Measurements from ENCODE around the gene IFNA10. TPM values are rescaled to one million over a fixed set of nuclear protein-coding genes. Genes with fewer than 3 reads are reported as not detected.
"Not testable (repeated sequence)": the region's sequence is repeated elsewhere in the genome, so short reads cannot be mapped to it uniquely, and the experiment has no call there.

The IFNA10 gene
- total RNA-seq, 1 donor from 2014 or later = not detected

DNA sequence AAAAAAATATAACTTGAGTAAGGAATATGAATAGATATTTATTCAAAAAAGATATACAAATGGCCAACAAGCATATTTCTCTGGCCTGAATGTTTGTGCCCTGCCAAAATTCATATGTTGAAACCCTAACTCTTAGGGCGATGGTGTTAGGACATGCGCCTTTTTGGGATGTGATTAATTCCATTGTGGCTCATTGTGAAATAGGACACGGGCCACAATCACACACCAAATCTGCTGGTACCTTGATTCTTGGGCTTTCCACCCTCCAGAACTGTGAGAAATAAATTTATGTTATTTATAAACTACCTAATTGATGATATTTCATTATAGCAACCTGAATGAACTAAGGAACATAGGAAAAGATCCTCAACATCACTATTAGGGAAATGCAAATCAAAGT lies 34.8 kb downstream of the IFNA10 start:
- no peak overlapping the region for H3K4me3 ChIP-seq (ENCODE audit: low read depth, low read length)
- DNase-seq (ENCODE audit: low read depth) = no peak
- TF ChIP-seq, protein P1, sequence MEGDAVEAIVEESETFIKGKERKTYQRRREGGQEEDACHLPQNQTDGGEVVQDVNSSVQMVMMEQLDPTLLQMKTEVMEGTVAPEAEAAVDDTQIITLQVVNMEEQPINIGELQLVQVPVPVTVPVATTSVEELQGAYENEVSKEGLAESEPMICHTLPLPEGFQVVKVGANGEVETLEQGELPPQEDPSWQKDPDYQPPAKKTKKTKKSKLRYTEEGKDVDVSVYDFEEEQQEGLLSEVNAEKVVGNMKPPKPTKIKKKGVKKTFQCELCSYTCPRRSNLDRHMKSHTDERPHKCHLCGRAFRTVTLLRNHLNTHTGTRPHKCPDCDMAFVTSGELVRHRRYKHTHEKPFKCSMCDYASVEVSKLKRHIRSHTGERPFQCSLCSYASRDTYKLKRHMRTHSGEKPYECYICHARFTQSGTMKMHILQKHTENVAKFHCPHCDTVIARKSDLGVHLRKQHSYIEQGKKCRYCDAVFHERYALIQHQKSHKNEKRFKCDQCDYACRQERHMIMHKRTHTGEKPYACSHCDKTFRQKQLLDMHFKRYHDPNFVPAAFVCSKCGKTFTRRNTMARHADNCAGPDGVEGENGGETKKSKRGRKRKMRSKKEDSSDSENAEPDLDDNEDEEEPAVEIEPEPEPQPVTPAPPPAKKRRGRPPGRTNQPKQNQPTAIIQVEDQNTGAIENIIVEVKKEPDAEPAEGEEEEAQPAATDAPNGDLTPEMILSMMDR (conservative IDR thresholded peaks at IDR 0.05; ENCODE audit: low read depth, low read length) = no peak

DNA sequence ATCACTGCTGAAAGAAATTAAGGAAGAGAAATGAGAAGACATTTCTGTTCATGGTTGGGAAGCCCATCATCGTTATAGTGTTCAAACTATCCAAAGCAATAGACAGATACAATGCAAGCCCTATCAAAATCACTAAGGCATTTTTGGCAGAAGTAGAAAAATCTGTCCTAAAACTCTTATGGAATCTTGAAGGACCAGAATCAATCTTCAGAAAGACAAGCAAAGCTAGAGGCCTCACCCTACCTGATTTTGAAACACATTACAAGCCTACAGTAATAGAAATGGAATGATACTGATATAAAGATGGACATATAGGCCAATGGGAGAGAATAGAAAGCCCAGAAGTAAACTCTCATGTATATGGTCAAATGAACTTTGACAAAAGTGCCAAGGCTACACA lies 35.6 kb downstream of the IFNA10 start:
- DNase-seq (ENCODE audit: low read depth) = no peak
- TF ChIP-seq, protein P1 (conservative IDR thresholded peaks at IDR 0.05; ENCODE audit: low read depth, low read length) = no peak
- no peak overlapping the region for H3K4me3 ChIP-seq (ENCODE audit: low read depth, low read length)

DNA sequence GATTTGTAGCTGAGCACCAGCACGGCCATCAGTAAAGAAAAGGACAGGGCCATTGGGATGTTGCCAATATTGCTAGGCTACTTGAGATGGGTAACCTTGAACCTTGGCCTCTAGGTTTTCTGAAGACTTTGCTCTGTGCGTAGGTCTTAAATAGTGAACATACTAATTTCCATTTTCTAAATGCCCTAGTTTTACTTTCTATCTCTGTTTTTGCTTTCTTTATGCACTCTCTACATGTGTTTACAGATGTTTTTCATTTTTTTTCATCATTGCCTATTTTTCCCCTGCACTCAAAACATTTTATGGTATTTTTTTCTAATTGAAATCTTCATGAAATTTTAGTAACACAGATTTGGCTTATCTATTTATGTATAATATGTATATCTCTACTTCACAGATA lies 40.4 kb downstream of the IFNA10 start, which contains the start of gene IFNA21:
Gene IFNA21 (minus strand): TSS at position 101 of the 400 bp plus-strand sequence. CDS start 48 bp downstream, at position 53.
- DNase-seq (ENCODE audit: low read depth); H3K4me3 ChIP-seq (ENCODE audit: low read depth, low read length): not testable (repeated sequence)

DNA sequence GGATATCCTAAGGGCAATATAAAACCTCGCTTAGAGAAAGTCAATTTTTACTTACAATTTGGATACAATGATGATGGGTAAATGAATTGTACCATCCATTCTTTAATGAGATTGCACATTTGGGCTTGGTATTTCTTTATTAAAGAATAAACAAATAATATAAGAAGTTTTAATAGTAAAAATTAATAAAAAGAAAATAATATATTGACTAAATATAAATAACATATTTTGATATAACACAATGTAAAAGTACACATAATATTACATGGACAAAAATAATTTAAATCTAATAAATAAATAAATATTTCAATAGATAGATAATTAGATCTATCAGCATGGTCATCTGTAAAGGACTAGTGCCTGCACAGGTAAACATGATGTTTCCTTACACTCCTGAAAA lies 41.4 kb downstream of the IFNA10 start:
- no peak for DNase-seq (ENCODE audit: low read depth)
- no peak overlapping the region for H3K4me3 ChIP-seq (ENCODE audit: low read depth, low read length)
- TF ChIP-seq, protein P1 (conservative IDR thresholded peaks at IDR 0.05; ENCODE audit: low read depth, low read length) = no peak

DNA sequence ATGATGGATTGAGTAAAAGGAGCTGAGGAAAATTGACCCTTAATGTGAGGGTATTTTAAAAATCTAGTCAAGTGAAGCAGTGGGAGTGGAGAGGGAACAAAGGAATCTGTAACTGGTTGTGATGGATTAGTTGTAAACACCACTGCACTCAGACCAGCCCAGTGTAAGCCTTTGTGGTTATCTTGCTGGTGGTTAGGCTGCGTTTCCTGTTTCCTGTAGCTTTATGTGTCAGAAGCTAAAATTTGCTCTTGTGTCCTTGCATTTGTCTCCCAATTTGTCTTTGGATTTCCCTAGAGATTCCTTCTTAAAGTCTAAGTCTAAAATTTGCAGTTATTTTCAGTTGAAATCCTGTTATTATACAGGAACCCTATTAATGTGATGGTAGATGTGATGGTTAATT lies 46.8 kb downstream of the IFNA10 start:
- TF ChIP-seq, protein P1 (conservative IDR thresholded peaks at IDR 0.05; ENCODE audit: low read depth, low read length) = no peak
- no peak for DNase-seq (ENCODE audit: low read depth)
- H3K4me3 ChIP-seq (ENCODE audit: low read depth, low read length) = no peak overlapping the region

Other genes with a start within 250 kb of the IFNA10 start
- 2.0 and 3.5 TPM in 2 replicates for gene HACD4, start 175.5 kb downstream of the IFNA10 start, total RNA-seq
- gene IFNB1, start 129.2 kb downstream of the IFNA10 start, total RNA-seq = not detected in 2 replicates
- not detected in 2 replicates for gene IFNW1, start 65.3 kb downstream of the IFNA10 start, total RNA-seq
- gene IFNA21, start 40.5 kb downstream of the IFNA10 start, total RNA-seq = not detected in 2 replicates
- not detected in 2 replicates for gene IFNA4, start 19.6 kb downstream of the IFNA10 start, total RNA-seq
- gene IFNA7, start 4.9 kb downstream of the IFNA10 start, total RNA-seq = not detected in 2 replicates
- gene IFNA16, start 10.2 kb upstream of the IFNA10 start, total RNA-seq = not detected in 2 replicates
- gene IFNA17, start 21.1 kb upstream of the IFNA10 start, total RNA-seq = not detected in 2 replicates
- gene IFNA14, start 32.9 kb upstream of the IFNA10 start, total RNA-seq = not detected in 2 replicates
- not detected in 2 replicates for gene IFNA5, start 98.2 kb upstream of the IFNA10 start, total RNA-seq
- gene KLHL9, start 128.3 kb upstream of the IFNA10 start, total RNA-seq = 13.1 and 16.8 TPM in 2 replicates
- not detected in 2 replicates for gene IFNA6, start 143.7 kb upstream of the IFNA10 start, total RNA-seq
- not detected in 2 replicates for gene IFNA13, start 160.9 kb upstream of the IFNA10 start, total RNA-seq
- gene IFNA2, start 178.3 kb upstream of the IFNA10 start, total RNA-seq = not detected in 2 replicates
- gene IFNA8, start 202.0 kb upstream of the IFNA10 start, total RNA-seq = not detected in 2 replicates
- gene IFNA1, start 233.3 kb upstream of the IFNA10 start, total RNA-seq = not detected in 2 replicates